Measurements from ENCODE around the gene APOBEC2.
A peak's percentile ranks its signal among the peaks of the same experiment; 100 is the strongest.

DNA sequence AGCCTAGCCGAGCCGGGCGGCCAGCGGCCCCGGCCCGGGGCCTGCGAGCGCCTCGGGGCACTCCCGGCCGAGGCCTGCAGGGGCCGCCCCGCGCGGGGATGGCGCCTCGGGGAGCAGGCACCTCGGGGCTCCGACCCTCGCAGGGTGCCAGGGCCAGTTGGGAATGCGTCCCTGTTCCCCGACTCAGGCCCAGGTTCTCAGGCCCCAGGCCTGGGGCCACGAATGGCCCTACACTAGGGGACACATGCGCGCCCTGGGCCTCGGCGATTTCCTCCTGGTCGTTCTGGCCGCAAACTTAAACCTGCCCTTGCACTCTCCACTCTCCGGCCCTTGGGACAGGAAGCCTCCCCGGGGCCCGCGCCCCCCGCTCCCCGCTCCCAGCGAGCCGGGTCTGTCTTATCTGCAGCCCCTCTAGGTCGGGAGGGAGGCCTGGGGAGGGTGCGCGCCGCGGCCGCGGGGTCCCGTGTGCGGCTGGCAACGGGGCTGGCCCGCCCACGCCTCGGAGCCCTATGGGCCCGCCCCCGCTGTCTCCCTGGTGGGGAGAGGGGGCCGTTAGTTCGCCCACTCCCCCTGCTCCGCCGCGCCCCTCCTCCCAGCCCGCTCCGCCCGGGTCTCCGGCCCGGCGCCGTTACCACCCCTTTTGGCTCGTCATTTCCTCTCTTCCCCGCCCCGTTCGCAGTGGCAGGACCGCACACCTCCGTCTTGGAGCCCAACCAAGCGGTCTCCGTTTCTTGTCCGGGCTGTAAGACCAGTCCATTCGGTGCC is 20.4 kb downstream of the APOBEC2 start:
- TF ChIP-seq POLR2AphosphoS5 (IDR thresholded peaks at IDR 0.05; ENCODE audit: low read depth, low read length) (peak; percentile 89), POLR2A (IDR thresholded peaks at IDR 0.05; ENCODE audit: low read depth, low read length) (peak; percentile 91), TAF1 (IDR thresholded peaks at IDR 0.05; ENCODE audit: low read depth, low read length) (peak; percentile 92), PAX5 (IDR thresholded peaks at IDR 0.05; ENCODE audit: insufficient read depth, low read length, severe bottlenecking) (no peak)

Data from GM12891 (cell line).